ENCODE results near the gene TRPC4.

Gene TRPC4

GRCh38 chr13:37914781-37915391 is 45.3 kb upstream of the TRPC4 start:
- TF ChIP-seq EZH2 (optimal IDR thresholded peaks at IDR 0.05; ENCODE audit: low read depth, low read length) = no peak
- TF ChIP-seq, protein P1, sequence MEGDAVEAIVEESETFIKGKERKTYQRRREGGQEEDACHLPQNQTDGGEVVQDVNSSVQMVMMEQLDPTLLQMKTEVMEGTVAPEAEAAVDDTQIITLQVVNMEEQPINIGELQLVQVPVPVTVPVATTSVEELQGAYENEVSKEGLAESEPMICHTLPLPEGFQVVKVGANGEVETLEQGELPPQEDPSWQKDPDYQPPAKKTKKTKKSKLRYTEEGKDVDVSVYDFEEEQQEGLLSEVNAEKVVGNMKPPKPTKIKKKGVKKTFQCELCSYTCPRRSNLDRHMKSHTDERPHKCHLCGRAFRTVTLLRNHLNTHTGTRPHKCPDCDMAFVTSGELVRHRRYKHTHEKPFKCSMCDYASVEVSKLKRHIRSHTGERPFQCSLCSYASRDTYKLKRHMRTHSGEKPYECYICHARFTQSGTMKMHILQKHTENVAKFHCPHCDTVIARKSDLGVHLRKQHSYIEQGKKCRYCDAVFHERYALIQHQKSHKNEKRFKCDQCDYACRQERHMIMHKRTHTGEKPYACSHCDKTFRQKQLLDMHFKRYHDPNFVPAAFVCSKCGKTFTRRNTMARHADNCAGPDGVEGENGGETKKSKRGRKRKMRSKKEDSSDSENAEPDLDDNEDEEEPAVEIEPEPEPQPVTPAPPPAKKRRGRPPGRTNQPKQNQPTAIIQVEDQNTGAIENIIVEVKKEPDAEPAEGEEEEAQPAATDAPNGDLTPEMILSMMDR (IDR thresholded peaks at IDR 0.05; ENCODE audit: low read length) = no peak
- TF ChIP-seq EZH2phosphoT487 (IDR thresholded peaks at IDR 0.05; ENCODE audit: low read length) = no peak
- Histone ChIP-seq H3K9ac (ENCODE audit: low read length) (no peak overlapping the region), H3K4me2 (ENCODE audit: low read depth, low read length) (no peak overlapping the region), H3K4me3 (ENCODE audit: low read length) (no peak overlapping the region), H4K20me1 (ENCODE audit: insufficient read depth, low read length) (no peaks in the 10 kb centered on the region), H2AFZ (ENCODE audit: low read length) (no peak overlapping the region), H3K36me3 (replicated peaks; ENCODE audit: insufficient read depth, low read length) (no peaks in the 10 kb centered on the region), H3F3A (ENCODE audit: insufficient read depth, low read length) (no peaks in the 10 kb centered on the region), H3K9me3 (replicated peaks; ENCODE audit: insufficient read depth, low read length) (no peaks in the 10 kb centered on the region), H3K9me2 (replicated peaks; ENCODE audit: insufficient read depth, low read length) (no peaks in the 10 kb centered on the region), H3K27ac (ENCODE audit: low read length) (no peak overlapping the region), H3K27me3 (replicated peaks; ENCODE audit: insufficient read depth, low read length) (no peaks in the 10 kb centered on the region), H3K79me2 (ENCODE audit: low read length) (no peaks in the 10 kb centered on the region), H3K4me1 (ENCODE audit: low read length) (no peaks in the 10 kb centered on the region)
- DNase-seq = no peak

- H3K27me3 ChIP-seq (replicated peaks; ENCODE audit: insufficient read depth, low read length) = no peaks in the 10 kb centered on the region
- no peaks in the 10 kb centered on the region for H3K9me3 ChIP-seq (replicated peaks; ENCODE audit: insufficient read depth, low read length)
- H3K4me2 ChIP-seq (ENCODE audit: low read depth, low read length) = no peak overlapping the region
- no peaks in the 10 kb centered on the region for H3K36me3 ChIP-seq (replicated peaks; ENCODE audit: insufficient read depth, low read length)
- H3K4me3 ChIP-seq (ENCODE audit: low read length) = no peak overlapping the region
- no peaks in the 10 kb centered on the region for H3K9me2 ChIP-seq (replicated peaks; ENCODE audit: insufficient read depth, low read length)
- H3F3A ChIP-seq (ENCODE audit: insufficient read depth, low read length) = no peaks in the 10 kb centered on the region
- DNase-seq = no peak
- no peak overlapping the region for H3K9ac ChIP-seq (ENCODE audit: low read length)
- H3K79me2 ChIP-seq (ENCODE audit: low read length) = no peaks in the 10 kb centered on the region
- H3K4me1 ChIP-seq (ENCODE audit: low read length) = no peaks in the 10 kb centered on the region
- H4K20me1 ChIP-seq (ENCODE audit: insufficient read depth, low read length) = no peaks in the 10 kb centered on the region
- no peak overlapping the region for H2AFZ ChIP-seq (ENCODE audit: low read length)
- no peak overlapping the region for H3K27ac ChIP-seq (ENCODE audit: low read length)
- TF ChIP-seq EZH2phosphoT487 (IDR thresholded peaks at IDR 0.05; ENCODE audit: low read length) (no peak), EZH2 (optimal IDR thresholded peaks at IDR 0.05; ENCODE audit: low read depth, low read length) (no peak)
Measured at GRCh38 chr13:37910790-37911189, 41.2 kb upstream of the TRPC4 start.

- no peaks in the 10 kb centered on the region for H3K79me2 ChIP-seq (ENCODE audit: low read length)
- no peaks in the 10 kb centered on the region for H3K36me3 ChIP-seq (replicated peaks; ENCODE audit: insufficient read depth, low read length)
- H3K9me3 ChIP-seq (replicated peaks; ENCODE audit: insufficient read depth, low read length) = no peaks in the 10 kb centered on the region
- H3K4me2 ChIP-seq (ENCODE audit: low read depth, low read length) = no peak overlapping the region
- no peaks in the 10 kb centered on the region for H3K9me2 ChIP-seq (replicated peaks; ENCODE audit: insufficient read depth, low read length)
- TF ChIP-seq, protein P1 (IDR thresholded peaks at IDR 0.05; ENCODE audit: low read length) = no peak
- H4K20me1 ChIP-seq (ENCODE audit: insufficient read depth, low read length) = no peaks in the 10 kb centered on the region
- no peak overlapping the region for H3K4me3 ChIP-seq (ENCODE audit: low read length)
- no peak overlapping the region for H2AFZ ChIP-seq (ENCODE audit: low read length)
- H3K27ac ChIP-seq (ENCODE audit: low read length) = no peak overlapping the region
- H3F3A ChIP-seq (ENCODE audit: insufficient read depth, low read length) = no peaks in the 10 kb centered on the region
- no peaks in the 10 kb centered on the region for H3K4me1 ChIP-seq (ENCODE audit: low read length)
- H3K9ac ChIP-seq (ENCODE audit: low read length) = no peak overlapping the region
- no peaks in the 10 kb centered on the region for H3K27me3 ChIP-seq (replicated peaks; ENCODE audit: insufficient read depth, low read length)
- DNase-seq = no peak
Measured at GRCh38 chr13:37906880-37907279, 37.3 kb upstream of the TRPC4 start.

- Histone ChIP-seq H3K36me3 (replicated peaks; ENCODE audit: insufficient read depth, low read length) (no peaks in the 10 kb centered on the region), H4K20me1 (ENCODE audit: insufficient read depth, low read length) (no peaks in the 10 kb centered on the region), H3K79me2 (ENCODE audit: low read length) (no peaks in the 10 kb centered on the region), H3K9ac (ENCODE audit: low read length) (no peak overlapping the region), H3K4me1 (ENCODE audit: low read length) (no peaks in the 10 kb centered on the region), H3K4me2 (ENCODE audit: low read depth, low read length) (no peak overlapping the region), H3K4me3 (ENCODE audit: low read length) (no peak overlapping the region), H3K9me2 (replicated peaks; ENCODE audit: insufficient read depth, low read length) (no peaks in the 10 kb centered on the region), H3K27me3 (replicated peaks; ENCODE audit: insufficient read depth, low read length) (no peaks in the 10 kb centered on the region), H3K9me3 (replicated peaks; ENCODE audit: insufficient read depth, low read length) (no peaks in the 10 kb centered on the region), H3F3A (ENCODE audit: insufficient read depth, low read length) (no peaks in the 10 kb centered on the region), H2AFZ (ENCODE audit: low read length) (no peak overlapping the region), H3K27ac (ENCODE audit: low read length) (no peak overlapping the region)
- TF ChIP-seq EZH2phosphoT487 (IDR thresholded peaks at IDR 0.05; ENCODE audit: low read length) (no peak), EZH2 (optimal IDR thresholded peaks at IDR 0.05; ENCODE audit: low read depth, low read length) (no peak)
- TF ChIP-seq, protein P1 (IDR thresholded peaks at IDR 0.05; ENCODE audit: low read length) = no peak
- no peak for DNase-seq
Measured at GRCh38 chr13:37905736-37906135, 36.2 kb upstream of the TRPC4 start.

All from MM.1S (cell line).